Psoas muscle (tissue), 8 donors: ENCODE results near the gene TXNRD3. TPM values are rescaled to one million over a fixed set of nuclear protein-coding genes. Genes with fewer than 3 reads are reported as not detected.

Source experiments
- ATAC-seq, 4 donors: fragments of 200-7000 bp; cut with Tn5 transposase; one replicate each; pipeline ENCODE4 v1.9.1; 2020; ENCODE audit warnings: moderate library complexity in 3 of 4, mild to moderate bottlenecking in 2 of 4
- DNase-seq, 2 donors: peaks; one replicate each; pipeline ENCODE4 v3.0.0-alpha.2; 2020
- H3K27ac ChIP-seq: fragments of 200-600 bp; one replicate; pipeline ENCODE4 v1.8.0; 2022
- H3K27me3 ChIP-seq, 3 donors: fragments of 200-600 bp in 1 of 3; one replicate each; pipeline versions ENCODE4 v1.6.1 to v1.8.0; 2013 to 2022; ENCODE audit warnings: low read length in 2 of 3, mild to moderate bottlenecking in 2 of 3, moderate library complexity in 1 of 3; ENCODE audit not compliant: insufficient read depth in 3 of 3
- H3K36me3 ChIP-seq, 2 donors: fragments of 200-600 bp in 1 of 2; one replicate each; pipeline versions ENCODE4 v1.6.1 to v1.8.0; 2013 to 2022; ENCODE audit warnings: low read depth in 1 of 2, mild to moderate bottlenecking in 1 of 2, moderate library complexity in 1 of 2; ENCODE audit not compliant: insufficient read depth in 1 of 2
- H3K4me1 ChIP-seq: fragments of 200-600 bp; one replicate; pipeline ENCODE4 v1.8.0; 2022
- H3K4me3 ChIP-seq: fragments of 200-600 bp; one replicate; pipeline ENCODE4 v1.8.0; 2022; ENCODE audit warnings: mild to moderate bottlenecking
- H3K9me3 ChIP-seq: fragments of 200-600 bp; one replicate; pipeline ENCODE4 v1.8.0; 2022
- CTCF ChIP-seq: fragments of 200-600 bp; IDR thresholded peaks from one replicate; pipeline ENCODE4 v1.8.0; 2022; ENCODE audit warnings: antibody characterized with exemption
- WGBS, 3 donors: extraction: QIAGEN DNeasy Blood & Tissue Kit; methylation state at CpG; one replicate each; pipeline versions ENCODE4 v1.1.6 to v1.1.7; 2013; 5-methylcytosine and 5-hydroxymethylcytosine counted together
- intact Hi-C, 2 donors: fragments of 100-400 bp; cut with DNase I; formaldehyde crosslinking; loops; one replicate each; pipeline versions ENCODE4 v1.11.0 to v1.14.2; 2022
- long read RNA-seq, 2 donors: library from polyadenylated mRNA; unstranded; transcript quantifications; one replicate each; pipeline ENCODE4 v2.0.0, GENCODE V29; 2021
- polyA plus RNA-seq, 3 donors: library from polyadenylated mRNA; stranded (reverse); fragments of 200-250 nt; gene quantifications; one replicate each; pipeline ENCODE4 v1.2.3, GENCODE V29; 2013
- total RNA-seq, 4 donors: library from RNA; stranded (reverse); fragmentation: NEBNext Ultra II Directional in 2 of 4; extraction: Animal tissue kit (Norgen Biotek cat#: 25700) in 2 of 4; gene quantifications; one replicate each; pipeline versions ENCODE4 v1.2.1 to v1.2.4, GENCODE V29; 2021 to 2023
- donor health status: healthy with polysubstance abuse.
- donor health status: DM: no; HTN: no; CAD: no; lungs with moderate emphysema.
- donor health status: Bipolar disorder and iron deficiency.
- donor health status: healthy.
- donor health status: DM: yes; HTN: yes; CAD: no.
- donor health status: DM: no; HTN: no; CAD: no.
- donor health status: DM: no; HTN: no; CAD: no.
- donor health status: DM: yes; HTN: yes; CAD: no.

TXNRD3 gene
- total RNA-seq, result 1 to 10 TPM; 5.0 to 9.6 (median 7.9) TPM
- polyA plus RNA-seq, result 1 to 10 TPM; 1.6 to 4.6 (median 3.7) TPM
- long read RNA-seq, donor 1, transcript TXNRD3-205 (16 exons, 2,950 nt), result major isoform, 6 of 15 reads
- long read RNA-seq, donor 1, partial matches to known transcripts, result 3 of 15 reads
- long read RNA-seq, donor 1, other reads (novel, unspliced or antisense), result 6 of 15 reads
- long read RNA-seq, donor 2, partial matches to known transcripts, result 3 of 12 reads
- long read RNA-seq, donor 2, other reads (novel, unspliced or antisense), result 7 of 12 reads

- H3K4me1 ChIP-seq, result peaks cover 13% of the 10 kb centered on the region
- peak within 1 kb of the TSS; percentile 87 for H3K4me3 ChIP-seq
- H3K27me3 ChIP-seq, result no peaks in the 10 kb centered on the region
- H3K27ac ChIP-seq, result peak within 1 kb of the TSS; percentile 95
- peak; percentile 12 for TF ChIP-seq CTCF
- ATAC-seq (peak; percentile 95 to 99 (median 97)), DNase-seq (peak; percentile 84 to 89)
- WGBS, 3 donors, result 1% methylated on average over 63 to 102 of the region's 102 CpGs
- H3K36me3 ChIP-seq, result peaks cover 0 to 4% of the 10 kb centered on the region in 2 donors
- intact Hi-C loops, result loop anchor here in 1 of 2 donors (10.0 kb wide), 1 partner anchor 130 kb away; the partner anchor contains the start of gene CHST13
- H3K9me3 ChIP-seq, result no peaks in the 10 kb centered on the region
These were observed at the start of gene TXNRD3 for GRCh38 chr3:126654571-126655383. TXNRD3 (minus strand) TSS chr3:126655124.

- Histone ChIP-seq H3K27me3 (peaks cover 0 to 8% (median 1%) of the 10 kb centered on the region in 3 donors), H3K9me3 (no peaks in the 10 kb centered on the region), H3K27ac (no peak within 1 kb of the TSS), H3K4me3 (peak within 1 kb of the TSS; percentile 80), H3K4me1 (peaks cover 10% of the 10 kb centered on the region), H3K36me3 (no peaks in the 10 kb centered on the region)
- WGBS, 3 donors, result 2 to 3% (median 2%) methylated on average over 48 to 69 of the region's 69 CpGs
- ATAC-seq (peak; percentile 99 to 100 (median 99)), DNase-seq (peak; percentile 95 to 98)
- intact Hi-C loops, result no loop called here
- TF ChIP-seq CTCF, result peak; percentile 10
These were observed 48.9 kb upstream of the TXNRD3 start, which contains the start of gene CHCHD6 for GRCh38 chr3:126703512-126704493. CHCHD6 (plus strand) TSS chr3:126704240; CDS start chr3:126704313, 73 bp downstream.

GRCh38 chr3:126699011-126699410 lies 44.1 kb upstream of the TXNRD3 start:
- no peak for TF ChIP-seq CTCF
- Histone ChIP-seq H3K9me3 (no peaks in the 10 kb centered on the region), H3K27me3 (peaks cover 0 to 22% (median 1%) of the 10 kb centered on the region in 3 donors), H3K4me3 (no peak overlapping the region), H3K36me3 (no peaks in the 10 kb centered on the region), H3K4me1 (no peaks in the 10 kb centered on the region), H3K27ac (no peak overlapping the region)
- no peak for DNase-seq
- ATAC-seq, result no peak
- WGBS, 3 donors, result 49 to 60% (median 59%) methylated on average over 7 of the region's 7 CpGs
- intact Hi-C loops, result no loop called here

- no peak overlapping the region for H3K27ac ChIP-seq
- peaks cover 0 to 22% (median 4%) of the 10 kb centered on the region in 3 donors for H3K27me3 ChIP-seq
- TF ChIP-seq CTCF, result no peak
- no peak for DNase-seq
- no peaks in the 10 kb centered on the region for H3K9me3 ChIP-seq
- no peak overlapping the region for H3K4me3 ChIP-seq
- H3K36me3 ChIP-seq, result no peaks in the 10 kb centered on the region
- H3K4me1 ChIP-seq, result no peaks in the 10 kb centered on the region
- intact Hi-C loops, result no loop called here
- no peak for ATAC-seq
- WGBS, 3 donors, result 52 to 65% (median 53%) methylated on average over 5 of the region's 5 CpGs
These were observed 41.9 kb upstream of the TXNRD3 start for GRCh38 chr3:126696701-126697267.
